HL-60 (cell line): ENCODE results near the gene MYO1D.

ENCODE experiments used
- DNase-seq, 2 experiments: peaks; one replicate each; pipeline ENCODE4 v3.0.0-alpha.2; 2010 to 2020; ENCODE audit warnings: low read depth in 1 of 2, low spot score in 1 of 2
- H3K27ac ChIP-seq: fragments of 250-450 bp; sonication (Bioruptor Pico); replicated peaks from 2 replicates; pipeline ENCODE4 v1.5.1; 2020; ENCODE audit warnings: mild to moderate bottlenecking, moderate library complexity
- H3K27me3 ChIP-seq: fragments of 250-450 bp; sonication (Bioruptor Pico); 2 replicates; pipeline ENCODE4 v1.5.1; 2021; ENCODE audit warnings: mild to moderate bottlenecking, moderate library complexity; ENCODE audit not compliant: insufficient read depth, poor library complexity, severe bottlenecking
- H3K4me3 ChIP-seq: replicated peaks from 2 replicates; pipeline ENCODE4 v1.5.1; 2011; ENCODE audit warnings: mild to moderate bottlenecking, control low read depth, low read length; ENCODE audit not compliant: insufficient read depth
- CTCF ChIP-seq: IDR thresholded peaks from one replicate; pipeline ENCODE4 v1.5.1; 2011; ENCODE audit warnings: low read length, control low read depth, inconsistent platforms; ENCODE audit not compliant: insufficient read depth
- GABPA ChIP-seq: IDR thresholded peaks from 2 replicates; pipeline ENCODE4 v1.6.1; 2012; ENCODE audit warnings: low read depth
- POLR2AphosphoS5 ChIP-seq: IDR thresholded peaks from 2 replicates; pipeline ENCODE4 v1.6.1; 2012; ENCODE audit warnings: low read depth
- SPI1 ChIP-seq: IDR thresholded peaks from 2 replicates; pipeline ENCODE4 v1.6.1; 2012; ENCODE audit warnings: low read depth, mild to moderate bottlenecking, borderline replicate concordance
- TF ChIP-seq, protein P1 (sequence below): IDR thresholded peaks from 2 replicates; pipeline ENCODE4 v1.6.1; 2012; ENCODE audit warnings: low read depth; ENCODE audit not compliant: insufficient replicate concordance

The MYO1D gene

GRCh38 chr17:32819035-32819434 lies 57.9 kb downstream of the MYO1D start:
- Histone ChIP-seq H3K4me3 (no peak overlapping the region), H3K27me3 (peaks cover 15% of the 10 kb centered on the region), H3K27ac (no peak overlapping the region)
- DNase-seq, result no peak
- TF ChIP-seq CTCF (no peak), SPI1 (no peak), GABPA (no peak), POLR2AphosphoS5 (no peak)
- TF ChIP-seq, protein P1, sequence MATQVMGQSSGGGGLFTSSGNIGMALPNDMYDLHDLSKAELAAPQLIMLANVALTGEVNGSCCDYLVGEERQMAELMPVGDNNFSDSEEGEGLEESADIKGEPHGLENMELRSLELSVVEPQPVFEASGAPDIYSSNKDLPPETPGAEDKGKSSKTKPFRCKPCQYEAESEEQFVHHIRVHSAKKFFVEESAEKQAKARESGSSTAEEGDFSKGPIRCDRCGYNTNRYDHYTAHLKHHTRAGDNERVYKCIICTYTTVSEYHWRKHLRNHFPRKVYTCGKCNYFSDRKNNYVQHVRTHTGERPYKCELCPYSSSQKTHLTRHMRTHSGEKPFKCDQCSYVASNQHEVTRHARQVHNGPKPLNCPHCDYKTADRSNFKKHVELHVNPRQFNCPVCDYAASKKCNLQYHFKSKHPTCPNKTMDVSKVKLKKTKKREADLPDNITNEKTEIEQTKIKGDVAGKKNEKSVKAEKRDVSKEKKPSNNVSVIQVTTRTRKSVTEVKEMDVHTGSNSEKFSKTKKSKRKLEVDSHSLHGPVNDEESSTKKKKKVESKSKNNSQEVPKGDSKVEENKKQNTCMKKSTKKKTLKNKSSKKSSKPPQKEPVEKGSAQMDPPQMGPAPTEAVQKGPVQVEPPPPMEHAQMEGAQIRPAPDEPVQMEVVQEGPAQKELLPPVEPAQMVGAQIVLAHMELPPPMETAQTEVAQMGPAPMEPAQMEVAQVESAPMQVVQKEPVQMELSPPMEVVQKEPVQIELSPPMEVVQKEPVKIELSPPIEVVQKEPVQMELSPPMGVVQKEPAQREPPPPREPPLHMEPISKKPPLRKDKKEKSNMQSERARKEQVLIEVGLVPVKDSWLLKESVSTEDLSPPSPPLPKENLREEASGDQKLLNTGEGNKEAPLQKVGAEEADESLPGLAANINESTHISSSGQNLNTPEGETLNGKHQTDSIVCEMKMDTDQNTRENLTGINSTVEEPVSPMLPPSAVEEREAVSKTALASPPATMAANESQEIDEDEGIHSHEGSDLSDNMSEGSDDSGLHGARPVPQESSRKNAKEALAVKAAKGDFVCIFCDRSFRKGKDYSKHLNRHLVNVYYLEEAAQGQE, result no peak

- no peak overlapping the region for H3K4me3 ChIP-seq
- no peak for TF ChIP-seq GABPA
- TF ChIP-seq CTCF, result no peak
- TF ChIP-seq SPI1, result no peak
- TF ChIP-seq POLR2AphosphoS5, result no peak
- TF ChIP-seq, protein P1, result no peak
- no peak overlapping the region for H3K27ac ChIP-seq
- DNase-seq, result no peak
- H3K27me3 ChIP-seq, result peaks cover 4% of the 10 kb centered on the region
Observed at GRCh38 chr17:32815460-32815859, 61.5 kb downstream of the MYO1D start.

- no peak for DNase-seq
Observed at GRCh38 chr17:32814836-32815235, 62.1 kb downstream of the MYO1D start.

More at GRCh38 chr17:32814836-32815235, 62.1 kb downstream of the MYO1D start:
- Histone ChIP-seq H3K27ac (no peak overlapping the region), H3K4me3 (no peak overlapping the region), H3K27me3 (peaks cover 4% of the 10 kb centered on the region)
- no peak for TF ChIP-seq SPI1
- TF ChIP-seq CTCF, result no peak
- TF ChIP-seq, protein P1, result no peak
- no peak for TF ChIP-seq POLR2AphosphoS5
- TF ChIP-seq GABPA, result no peak
